HG03457 (cell line): ENCODE results near the gene ZBTB7A.

Source experiments
- ATAC-seq: cut with Tn5 transposase; IDR thresholded peaks from one replicate; pipeline ENCODE4 v1.9.1; 2021; ENCODE audit warnings: moderate number of reproducible peaks; ENCODE audit not compliant: unreplicated experiment

ZBTB7A gene

DNA sequence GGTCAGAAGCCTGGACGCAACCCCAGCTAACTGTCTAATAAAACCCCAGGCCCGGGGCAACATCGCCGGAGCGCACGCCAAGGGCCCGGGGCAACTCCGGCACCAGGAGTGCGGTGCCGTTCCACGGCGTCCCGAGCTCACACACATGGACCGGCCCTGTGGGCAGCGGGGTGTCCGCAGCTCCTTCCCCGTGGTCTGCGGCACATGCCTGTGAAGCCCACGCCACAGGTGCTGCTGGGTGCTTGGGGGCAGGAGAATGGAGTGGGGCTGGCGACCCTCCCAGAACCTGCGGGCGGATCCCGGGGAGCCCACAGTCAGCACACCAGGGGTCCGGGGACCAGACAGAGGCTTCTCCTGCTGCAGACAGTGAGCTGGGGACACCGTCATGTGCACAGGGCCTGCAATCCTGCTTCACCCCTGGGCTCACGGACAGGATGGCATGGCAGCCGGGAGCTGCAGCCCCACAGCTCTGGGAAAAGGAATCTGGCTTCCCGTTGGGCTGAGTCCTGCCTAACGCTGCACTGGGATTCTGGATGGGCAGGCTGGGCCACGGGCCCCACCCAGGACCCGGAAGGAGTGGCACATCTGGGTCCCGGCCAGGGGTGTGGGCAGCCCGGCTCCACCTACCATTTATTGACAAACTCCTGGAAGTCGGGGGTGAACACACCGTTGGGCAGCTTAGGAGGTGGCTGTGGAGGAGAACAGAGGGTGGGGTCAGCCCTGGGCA is 28.2 kb upstream of the ZBTB7A start:
- ATAC-seq = no peak

DNA sequence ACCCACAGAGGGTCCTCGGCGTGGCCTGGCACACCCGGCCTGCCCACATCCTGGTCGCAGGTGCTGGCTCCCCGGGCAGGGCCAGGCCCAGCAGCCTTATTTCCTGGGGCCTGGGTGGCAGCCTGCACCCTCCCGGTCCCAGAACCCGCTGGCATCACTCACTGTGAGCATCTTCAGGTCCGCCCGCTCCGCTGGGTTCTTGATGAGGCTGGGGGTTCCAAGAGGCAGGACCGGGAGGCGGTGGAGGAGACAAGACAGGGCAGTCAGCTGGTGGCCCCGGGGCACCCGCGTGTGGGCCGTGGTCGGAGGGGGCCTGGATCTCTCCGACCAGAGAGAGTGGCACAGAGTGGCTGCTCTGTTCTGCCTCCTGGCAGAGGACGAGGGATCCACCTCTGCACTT is 27.6 kb upstream of the ZBTB7A start:
- ATAC-seq = no peak

- ATAC-seq = no peak
Measured at GRCh38 chr19:4093643-4094175, 27.0 kb upstream of the ZBTB7A start.

DNA sequence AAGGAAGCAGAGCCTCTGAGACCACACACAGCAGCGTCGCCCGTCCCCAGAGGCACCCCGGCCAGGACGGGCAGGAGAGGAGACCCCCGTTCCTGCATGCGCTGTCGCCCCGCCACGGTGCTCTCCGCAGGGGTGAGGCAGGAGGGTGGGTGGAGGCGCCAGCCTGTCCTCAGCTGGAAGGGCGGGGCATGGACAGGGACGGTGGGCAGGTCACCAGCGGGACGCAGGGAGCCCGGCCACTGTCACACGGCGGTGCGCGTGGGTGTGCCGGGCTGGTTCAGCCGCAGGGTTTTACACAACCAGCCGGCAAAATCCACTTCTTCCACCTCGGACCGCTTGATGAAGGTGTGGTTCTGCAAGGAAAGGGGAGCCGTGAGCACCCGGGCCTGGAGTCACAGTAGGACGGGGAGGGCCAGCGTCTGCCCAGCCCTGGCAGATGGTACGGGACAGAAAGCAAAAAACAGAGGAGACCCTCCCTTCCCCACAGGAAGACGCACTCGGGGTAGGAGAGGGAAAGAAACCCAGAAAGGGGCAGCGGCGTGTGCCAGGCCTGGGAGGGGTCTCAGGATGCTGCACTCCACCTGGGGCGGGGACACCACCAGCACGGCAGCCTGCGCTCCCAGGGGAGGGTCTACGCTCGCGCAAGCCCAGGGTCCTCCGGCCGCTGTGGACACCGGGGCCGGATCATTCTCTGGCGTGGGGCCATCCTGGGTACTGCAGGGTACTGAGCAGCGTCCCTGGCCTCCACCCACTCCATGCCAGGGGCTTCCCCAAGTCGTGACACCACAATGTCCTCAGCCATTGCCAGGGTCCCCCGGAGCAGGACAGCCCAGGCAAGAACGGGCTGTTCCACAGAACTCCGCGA is 23.9 kb upstream of the ZBTB7A start:
- no peak for ATAC-seq

DNA sequence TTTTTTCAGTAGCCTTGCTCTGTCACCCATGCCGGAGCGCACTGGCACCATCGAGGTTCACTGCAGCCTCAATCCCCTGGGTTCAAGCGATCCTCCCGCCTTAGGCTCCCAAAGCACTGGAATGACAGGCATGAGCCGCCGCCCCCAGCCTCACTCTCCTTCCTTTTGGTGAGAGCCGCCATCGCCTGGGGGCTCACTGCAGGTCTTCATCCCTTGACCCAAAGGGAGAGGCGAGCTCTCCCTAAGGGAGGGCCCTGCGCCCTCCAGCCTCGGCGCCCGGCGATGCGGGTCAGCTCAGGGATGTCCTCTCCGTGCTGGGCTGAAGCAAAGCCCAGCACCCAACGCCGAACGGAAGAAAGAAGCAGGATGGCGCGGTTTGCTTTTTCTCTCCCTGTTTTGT is 23.2 kb upstream of the ZBTB7A start:
- ATAC-seq = no peak

DNA sequence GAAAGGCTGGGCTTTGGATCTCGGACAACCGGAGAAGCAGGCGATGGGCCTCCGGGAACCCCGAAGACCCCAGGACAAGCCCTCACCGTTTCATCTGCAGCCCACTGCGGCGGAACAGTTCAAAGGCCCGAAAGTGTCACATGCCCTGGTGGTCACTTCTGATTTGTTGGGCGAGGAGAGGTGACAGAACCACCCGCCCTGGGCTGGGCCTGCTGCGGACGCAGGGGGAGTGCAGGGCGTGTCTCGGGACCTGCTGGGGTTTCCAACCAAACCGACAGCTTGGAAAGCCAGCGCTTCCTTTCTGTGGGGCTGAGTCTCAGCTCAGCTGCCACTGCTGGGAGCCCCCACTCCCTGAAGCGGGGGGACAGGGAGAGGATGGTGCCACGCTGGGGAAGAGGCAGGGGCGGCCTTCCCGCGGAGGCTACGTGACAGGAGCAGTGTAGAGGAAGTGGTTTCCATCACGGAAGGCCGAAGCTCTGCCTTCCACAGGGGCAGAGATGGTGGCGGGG is 22.8 kb upstream of the ZBTB7A start:
- no peak for ATAC-seq

DNA sequence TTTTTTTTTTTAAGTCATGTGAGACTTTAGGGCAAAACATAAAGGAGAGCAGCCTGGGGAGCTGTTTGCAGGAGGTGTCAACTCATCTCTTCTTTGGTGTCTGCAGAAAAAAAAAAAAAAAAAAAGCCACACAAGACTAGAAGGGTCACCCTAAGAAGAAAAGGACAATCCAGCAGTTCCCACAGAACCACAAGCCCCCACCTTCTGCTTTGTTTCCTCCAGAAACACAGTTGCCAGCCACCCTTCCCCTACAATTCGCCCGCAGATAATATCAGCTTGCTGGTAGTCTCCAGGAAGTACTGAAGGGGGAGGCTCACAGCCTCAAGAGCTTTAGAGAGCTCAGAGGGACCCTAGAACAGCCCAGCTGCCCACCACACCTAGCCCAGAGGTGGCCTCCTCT is 22.3 kb upstream of the ZBTB7A start:
- no peak for ATAC-seq

- ATAC-seq = no peak
Measured at GRCh38 chr19:4087787-4088679, 21.3 kb upstream of the ZBTB7A start.

DNA sequence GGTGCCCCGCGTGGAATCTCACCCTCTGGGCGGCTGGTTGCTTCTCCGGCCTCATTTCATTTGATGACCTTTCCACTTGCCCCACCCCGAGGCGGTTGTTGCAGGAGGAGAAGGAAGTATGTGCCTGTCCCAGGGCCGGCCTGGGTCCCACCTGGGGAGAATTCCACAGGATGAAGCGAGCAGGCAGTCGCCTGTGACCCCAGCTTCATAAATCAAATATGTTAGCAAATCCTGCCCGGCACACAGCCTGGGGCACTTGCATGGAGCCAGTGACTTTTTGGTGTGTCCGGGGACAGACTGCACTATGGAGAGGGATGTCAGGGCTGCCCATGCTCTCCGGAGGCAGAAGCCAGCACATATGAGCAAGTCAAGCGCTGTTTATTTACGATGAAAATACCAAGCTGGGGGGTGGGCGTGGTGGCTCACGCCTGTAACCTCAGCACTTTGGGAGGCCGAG is 19.7 kb upstream of the ZBTB7A start:
- ATAC-seq = no peak

DNA sequence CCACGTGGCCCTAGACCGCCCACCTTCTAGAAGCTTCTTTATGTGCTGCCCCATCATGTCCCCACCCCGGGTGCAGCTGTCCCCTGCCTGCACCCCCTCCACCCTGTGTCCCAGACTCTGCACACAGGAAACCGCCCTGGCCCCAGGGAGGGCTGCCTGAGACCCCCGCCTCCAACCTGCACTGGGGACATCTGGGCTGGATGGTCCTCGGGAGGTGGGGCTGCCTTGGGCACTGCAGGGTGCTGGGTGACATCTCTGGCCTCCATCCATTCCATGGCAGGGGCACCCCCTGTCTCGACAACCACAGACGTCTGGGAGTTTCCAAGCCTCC is 17.8 kb upstream of the ZBTB7A start:
- ATAC-seq = no peak

DNA sequence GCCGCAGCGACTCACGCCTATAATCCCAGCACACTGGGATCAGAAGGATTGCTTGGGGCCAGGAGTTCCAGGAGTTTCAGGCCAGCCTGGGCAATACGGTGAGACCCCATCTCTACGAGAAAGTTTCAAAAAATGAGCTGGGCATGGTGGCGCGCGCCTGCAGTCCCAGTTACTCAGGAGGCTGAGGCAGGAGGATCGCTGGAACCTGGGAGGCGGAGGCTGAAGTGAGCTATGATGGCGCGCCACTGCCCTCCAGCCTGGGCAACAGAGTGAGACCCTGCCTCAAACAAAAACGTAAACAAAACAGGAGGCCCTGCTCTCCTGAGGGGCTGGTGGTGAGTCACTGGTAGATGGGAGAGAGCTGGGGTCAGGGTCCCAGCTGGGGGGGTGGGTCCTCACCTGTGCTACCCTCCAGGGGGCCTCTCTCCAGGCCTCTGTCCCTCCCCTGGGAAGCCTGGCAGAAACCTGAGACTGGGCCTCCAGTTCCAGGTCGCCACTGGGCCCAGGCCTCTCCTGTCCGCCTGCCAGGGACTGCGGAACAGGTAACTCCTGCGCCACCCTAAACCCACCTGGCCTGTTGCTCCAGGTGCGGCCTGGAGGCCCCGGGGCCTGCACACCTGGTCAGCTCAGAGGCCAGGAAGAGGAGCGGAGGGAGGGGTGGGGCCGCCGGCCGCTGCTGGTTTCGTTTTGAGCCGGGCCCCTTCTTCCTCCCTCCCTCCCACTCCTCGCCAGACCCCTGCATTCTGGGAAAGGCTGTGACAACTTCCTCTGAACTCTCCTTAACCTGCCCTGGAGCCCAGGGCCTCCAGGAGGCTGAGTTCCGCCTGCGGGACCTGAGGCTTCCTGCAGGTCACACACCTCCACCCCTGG is 17.2 kb upstream of the ZBTB7A start:
- ATAC-seq = no peak

DNA sequence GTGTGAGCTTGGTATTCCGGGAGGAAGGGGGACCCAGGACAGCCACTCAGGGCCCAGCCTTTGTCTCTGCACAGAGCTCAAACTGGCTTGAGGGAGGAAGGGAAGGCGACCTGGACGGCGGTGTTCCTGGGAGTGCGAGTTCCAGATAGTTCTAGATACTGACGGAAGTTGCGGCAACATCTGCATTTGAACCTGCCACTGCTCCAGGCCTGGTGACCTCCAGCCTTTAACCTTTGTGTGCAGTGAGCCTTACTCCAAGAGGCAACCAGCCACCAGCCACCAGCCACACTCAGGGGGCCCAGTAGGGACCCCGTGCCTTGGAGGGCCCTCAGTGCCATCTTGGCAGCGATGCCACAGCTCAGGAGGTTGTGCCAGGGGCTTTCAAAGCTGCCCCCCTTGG is 15.5 kb upstream of the ZBTB7A start:
- ATAC-seq = no peak

GRCh38 chr19:4081441-4082129 is 14.9 kb upstream of the ZBTB7A start:
- no peak for ATAC-seq

- no peak for ATAC-seq
Measured at GRCh38 chr19:4080473-4080872, 13.8 kb upstream of the ZBTB7A start.

DNA sequence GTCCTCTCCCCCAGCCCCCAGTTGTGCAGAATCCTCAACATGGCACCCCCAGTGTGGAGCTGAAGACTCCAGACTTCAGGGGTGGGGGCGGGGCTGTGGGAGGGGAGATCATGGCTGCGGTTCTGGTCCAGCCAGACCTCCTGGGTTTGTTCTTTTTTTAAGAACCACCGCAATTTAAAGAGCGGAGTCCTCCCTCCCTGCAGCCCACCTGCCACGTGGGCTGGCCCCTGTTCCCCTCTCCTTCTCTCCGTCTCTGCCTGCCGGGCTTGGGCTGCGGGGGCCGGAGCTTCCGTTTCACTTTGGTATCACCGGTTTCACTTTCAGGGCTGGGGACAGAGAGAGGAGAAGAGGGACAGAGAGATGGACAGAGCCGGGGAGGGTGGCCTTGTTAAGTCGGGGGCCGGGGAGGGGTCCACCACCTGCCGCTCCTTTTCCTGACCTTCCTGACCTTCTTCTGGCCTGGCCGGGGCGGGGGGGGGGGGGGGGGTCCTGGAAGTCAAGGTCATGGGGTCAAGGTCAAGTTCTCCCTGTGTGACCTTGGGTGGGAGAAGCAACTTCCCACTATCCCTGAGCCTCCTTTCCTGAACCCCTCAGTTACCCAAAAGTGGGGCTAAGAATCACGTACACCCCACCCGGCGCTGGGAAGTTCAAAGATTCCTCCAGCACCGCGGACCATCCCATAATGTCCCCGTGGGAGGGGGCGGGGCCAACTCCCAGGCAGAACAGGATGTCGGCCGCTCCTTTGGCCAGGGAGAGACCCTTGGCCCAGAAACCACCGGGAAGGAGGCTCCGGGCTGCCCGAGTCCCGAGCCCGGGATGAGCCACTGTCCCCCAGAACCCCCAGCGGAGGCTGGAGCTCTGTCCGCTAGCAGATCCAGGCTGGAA is 11.3 kb upstream of the ZBTB7A start:
- no peak for ATAC-seq

DNA sequence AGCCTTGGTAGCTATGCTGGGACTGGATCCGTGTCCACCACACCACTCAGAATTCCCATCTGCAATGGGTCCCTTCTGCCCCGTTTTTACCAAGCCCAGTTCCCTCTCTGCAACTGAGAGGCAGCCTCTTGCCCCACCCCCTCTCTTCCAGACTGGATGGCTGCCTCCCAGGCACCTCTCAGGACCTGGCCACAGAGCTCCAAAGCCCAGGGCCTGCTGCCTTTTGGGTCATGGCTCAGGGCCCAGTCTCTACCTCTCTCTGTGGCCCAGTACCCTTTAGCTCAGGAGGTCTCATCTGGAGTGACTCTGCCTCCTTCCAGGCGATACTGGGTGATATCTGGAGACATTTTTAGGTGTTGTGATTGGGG is 10.3 kb upstream of the ZBTB7A start:
- no peak for ATAC-seq

DNA sequence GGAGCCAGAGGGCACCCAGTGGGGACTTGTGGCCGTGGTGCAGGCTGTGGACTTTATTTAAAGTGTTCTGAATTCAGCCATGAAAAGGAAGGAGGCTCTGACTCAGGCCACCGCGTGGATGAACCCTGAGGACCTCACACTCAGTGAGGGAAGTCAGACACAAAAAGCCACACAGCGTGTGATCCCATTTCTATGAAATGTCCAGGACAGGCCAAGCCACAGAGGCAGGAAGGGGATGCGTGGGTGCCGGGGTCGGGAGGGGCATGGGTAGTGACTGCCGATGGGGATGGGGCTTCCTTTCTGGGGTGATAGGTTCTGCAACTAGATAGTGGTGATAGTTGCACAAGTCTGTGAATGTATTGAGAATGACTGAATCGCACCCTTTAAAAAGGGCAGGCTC is 8.7 kb upstream of the ZBTB7A start:
- ATAC-seq = no peak

DNA sequence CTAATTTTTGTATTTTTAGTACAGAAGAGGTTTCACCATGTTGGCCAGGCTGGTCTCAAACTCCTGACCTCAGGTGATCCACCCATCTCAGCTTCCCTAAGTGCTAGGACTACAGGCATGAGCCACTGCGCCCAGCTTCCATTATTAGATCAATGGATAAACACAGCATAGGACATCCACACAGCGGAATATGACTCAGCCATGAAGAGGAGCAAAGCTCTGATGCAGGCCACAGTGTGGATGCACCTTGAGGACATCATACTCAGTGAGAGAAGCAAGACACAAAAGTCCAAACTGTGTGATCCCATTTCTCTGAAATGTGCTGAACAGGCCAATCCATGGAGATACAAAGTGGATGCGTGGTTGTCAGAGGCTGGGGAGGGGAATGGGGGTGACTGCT is 4.9 kb upstream of the ZBTB7A start:
- no peak for ATAC-seq
